Coronary artery (tissue), 2 donors: Measurements from ENCODE around the gene MAN2C1.

ENCODE experiments used
- DNase-seq: peaks from one replicate; pipeline ENCODE4 v3.0.0-alpha.2; 2017; ENCODE audit warnings: low spot score
- H3K27ac ChIP-seq, 2 donors: fragments of 200-600 bp; sonication (generic); one replicate each; pipeline ENCODE4 v1.5.1; 2016 to 2019
- H3K4me3 ChIP-seq: fragments of 200-600 bp; sonication (generic); 2 replicates; pipeline ENCODE4 v1.5.1; 2016; ENCODE audit warnings: mild to moderate bottlenecking, moderate library complexity
- CTCF ChIP-seq: fragments of 200-600 bp; sonication (generic); IDR thresholded peaks from one replicate; pipeline ENCODE4 v1.5.1; 2019; ENCODE audit warnings: antibody characterized with exemption

Gene MAN2C1

GRCh38 chr15:75380773-75381172 is 12.4 kb upstream of the MAN2C1 start:
- no peak overlapping the region for H3K4me3 ChIP-seq
- no peak for TF ChIP-seq CTCF
- no peak for DNase-seq
- no peak overlapping the region for H3K27ac ChIP-seq

- no peak for DNase-seq
- Histone ChIP-seq H3K4me3 (no peak overlapping the region), H3K27ac (no peak overlapping the region)
- TF ChIP-seq CTCF: no peak
These were observed 3.7 kb upstream of the MAN2C1 start for GRCh38 chr15:75371901-75372688.

DNA sequence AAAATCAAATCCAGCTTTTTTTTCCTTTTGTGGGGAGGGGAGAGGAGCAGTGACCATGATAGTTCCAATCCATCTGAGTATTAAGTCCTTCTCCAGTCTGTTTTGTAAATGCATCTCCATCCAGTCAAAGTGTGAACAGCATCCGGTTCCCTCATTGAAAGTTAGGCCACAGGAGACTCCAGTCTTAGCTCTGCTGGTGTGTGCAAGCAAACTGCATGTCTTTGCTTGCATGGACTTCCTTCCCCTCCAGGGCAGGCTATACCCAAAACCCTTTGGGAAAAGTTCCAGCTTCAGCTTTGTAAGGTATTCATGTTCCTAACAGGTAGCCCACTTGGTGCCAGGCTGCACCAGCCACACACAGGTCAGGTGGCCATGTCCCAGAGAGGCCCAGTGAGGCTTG is 3.1 kb upstream of the MAN2C1 start:
- no peak for DNase-seq
- Histone ChIP-seq H3K4me3 (no peak overlapping the region), H3K27ac (no peak overlapping the region)
- TF ChIP-seq CTCF: no peak

DNA sequence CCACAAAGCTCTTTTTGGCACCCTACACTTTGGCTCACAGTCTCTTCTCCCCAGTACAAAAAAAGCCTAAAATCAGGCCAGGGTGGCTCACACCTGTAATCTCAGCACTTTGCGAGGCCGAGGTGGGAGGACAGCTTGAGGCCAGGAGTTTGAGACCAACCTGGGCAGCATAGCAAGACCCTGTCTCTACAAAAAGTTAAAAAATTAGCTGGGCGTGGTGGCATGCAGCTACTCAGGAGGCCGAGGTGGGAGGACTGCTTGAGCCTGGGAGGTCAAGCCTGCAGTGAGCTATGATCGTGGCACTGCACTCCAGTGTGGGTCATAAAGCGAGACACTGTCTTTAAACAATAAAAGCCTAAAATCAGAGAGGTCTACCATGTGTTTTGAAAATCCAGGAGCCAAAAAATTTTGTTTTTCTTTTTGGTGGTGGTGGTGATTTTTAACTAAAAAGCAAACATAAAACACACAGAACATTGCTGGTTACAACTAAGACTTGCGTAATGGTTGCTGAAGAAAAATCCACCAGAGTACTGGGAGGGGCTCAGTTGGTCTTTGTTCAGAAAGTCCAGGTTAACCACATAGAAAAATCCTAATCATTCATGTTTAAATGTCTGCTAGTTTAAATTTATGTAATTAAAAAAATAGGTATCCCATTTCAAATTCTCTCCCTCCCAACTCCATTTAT is 1.6 kb upstream of the MAN2C1 start:
- DNase-seq: no peak
- Histone ChIP-seq H3K4me3 (no peak overlapping the region), H3K27ac (no peak overlapping the region)
- TF ChIP-seq CTCF: no peak

GRCh38 chr15:75368689-75369239 is 357 bp upstream of the MAN2C1 start:
- H3K27ac ChIP-seq: peak overlapping the region; percentile 90 to 99
- H3K4me3 ChIP-seq: peak overlapping the region; percentile 94
- TF ChIP-seq CTCF: no peak
- DNase-seq: no peak

- Histone ChIP-seq H3K27ac (peak overlapping the region; percentile 90 to 99), H3K4me3 (peak overlapping the region; percentile 94)
- DNase-seq: no peak
- TF ChIP-seq CTCF: no peak
These were observed 948 bp downstream of the MAN2C1 start for GRCh38 chr15:75367406-75367912.
